ENCODE results near the gene NMRAL1.
A peak's percentile ranks its signal among the peaks of the same experiment; 100 is the strongest.

The NMRAL1 gene

GRCh38 chr16:4474192-4474961 is at the start of gene NMRAL1:
Gene NMRAL1, minus strand, starts transcription at chr16:4474625. Its CDS starts 493 bp downstream, at chr16:4474132.
- peak; percentile 83 to 93 for DNase-seq

GRCh38 chr16:4523686-4524085 is 49.3 kb upstream of the NMRAL1 start:
- DNase-seq, result no peak

- DNase-seq, result no peak
Measured at GRCh38 chr16:4522051-4522581, 47.7 kb upstream of the NMRAL1 start.

GRCh38 chr16:4520913-4521312 is 46.5 kb upstream of the NMRAL1 start:
- no peak for DNase-seq

- DNase-seq, result no peak
Measured at GRCh38 chr16:4519274-4520058, 45.0 kb upstream of the NMRAL1 start.

GRCh38 chr16:4517812-4518680 is 43.6 kb upstream of the NMRAL1 start:
- DNase-seq, result no peak

- DNase-seq, result no peak
Measured at GRCh38 chr16:4515611-4516233, 41.3 kb upstream of the NMRAL1 start.

GRCh38 chr16:4514606-4515005 is 40.2 kb upstream of the NMRAL1 start:
- no peak for DNase-seq

GRCh38 chr16:4513881-4514280 is 39.5 kb upstream of the NMRAL1 start:
- DNase-seq, result no peak

GRCh38 chr16:4513086-4513860 is 38.8 kb upstream of the NMRAL1 start:
- no peak for DNase-seq

- no peak for DNase-seq
Measured at GRCh38 chr16:4512473-4512872, 38.0 kb upstream of the NMRAL1 start.

- peak in 1 of 2 donors; percentile 26 for DNase-seq
Measured at GRCh38 chr16:4511441-4512082, 37.1 kb upstream of the NMRAL1 start.

GRCh38 chr16:4510747-4511426 is 36.5 kb upstream of the NMRAL1 start:
- DNase-seq, result no peak

GRCh38 chr16:4510131-4510530 is 35.7 kb upstream of the NMRAL1 start:
- no peak for DNase-seq

- DNase-seq, result no peak
Measured at GRCh38 chr16:4509420-4509819, 35.0 kb upstream of the NMRAL1 start.

- DNase-seq, result no peak
Measured at GRCh38 chr16:4508806-4509205, 34.4 kb upstream of the NMRAL1 start.

- no peak for DNase-seq
Measured at GRCh38 chr16:4507588-4508345, 33.3 kb upstream of the NMRAL1 start.

GRCh38 chr16:4506450-4506849 is 32.0 kb upstream of the NMRAL1 start:
- peak; percentile 51 to 57 for DNase-seq

GRCh38 chr16:4505356-4506147 is 31.1 kb upstream of the NMRAL1 start:
- peak; percentile 63 to 66 for DNase-seq

Measured in stimulated activated CD4-positive, alpha-beta T cell treated with anti-CD3 and anti-CD28 coated beads, Interleukin-2, amount 100 ng/mL, for 24 hours (primary cell).